C4-2B (cell line): ENCODE data around the gene PIH1D1.
A peak's percentile ranks its signal among the peaks of the same experiment; 100 is the strongest.

Source experiments
- H3K27ac ChIP-seq: fragments of 450-650 bp; 2 replicates; pipeline ENCODE4 v1.5.1; 2017
- ZFX ChIP-seq: fragments of 450-650 bp; IDR thresholded peaks from 2 replicates; pipeline ENCODE4 v1.6.1; 2017
- TF ChIP-seq, protein P1 (sequence below): fragments of 450-650 bp; conservative IDR thresholded peaks from 2 replicates; pipeline ENCODE4 v1.5.1; 2017; ENCODE audit warnings: mild to moderate bottlenecking

The PIH1D1 gene

DNA sequence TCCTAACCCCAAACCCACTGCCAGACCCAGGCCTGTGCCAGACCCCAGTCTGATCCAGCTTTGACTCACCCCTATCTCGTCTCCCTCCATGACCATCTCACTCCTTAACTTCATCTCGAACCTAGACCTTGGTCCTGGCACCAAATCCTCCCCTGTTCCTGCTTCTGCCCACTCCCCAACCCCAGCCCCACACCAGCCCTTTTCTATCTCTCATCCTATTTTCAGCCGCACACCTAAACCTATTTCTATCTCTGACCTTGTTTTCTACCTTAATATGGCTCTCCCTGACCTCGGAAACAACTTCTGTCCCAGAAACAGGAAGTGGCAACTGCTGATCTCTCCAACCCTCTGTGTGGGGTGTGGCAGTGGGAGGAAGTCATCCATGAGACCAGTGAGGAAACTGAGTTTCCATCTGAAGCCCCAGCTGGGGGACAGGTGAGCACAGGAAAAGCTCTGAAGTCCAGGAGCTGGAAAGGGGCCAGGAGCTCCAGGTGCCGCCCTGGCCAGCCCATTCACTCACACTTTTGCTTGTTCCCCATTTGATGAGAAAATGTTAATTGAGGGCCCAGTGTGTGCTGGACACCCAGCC, 42.1 kb downstream of the PIH1D1 start:
- TF ChIP-seq, protein P1, sequence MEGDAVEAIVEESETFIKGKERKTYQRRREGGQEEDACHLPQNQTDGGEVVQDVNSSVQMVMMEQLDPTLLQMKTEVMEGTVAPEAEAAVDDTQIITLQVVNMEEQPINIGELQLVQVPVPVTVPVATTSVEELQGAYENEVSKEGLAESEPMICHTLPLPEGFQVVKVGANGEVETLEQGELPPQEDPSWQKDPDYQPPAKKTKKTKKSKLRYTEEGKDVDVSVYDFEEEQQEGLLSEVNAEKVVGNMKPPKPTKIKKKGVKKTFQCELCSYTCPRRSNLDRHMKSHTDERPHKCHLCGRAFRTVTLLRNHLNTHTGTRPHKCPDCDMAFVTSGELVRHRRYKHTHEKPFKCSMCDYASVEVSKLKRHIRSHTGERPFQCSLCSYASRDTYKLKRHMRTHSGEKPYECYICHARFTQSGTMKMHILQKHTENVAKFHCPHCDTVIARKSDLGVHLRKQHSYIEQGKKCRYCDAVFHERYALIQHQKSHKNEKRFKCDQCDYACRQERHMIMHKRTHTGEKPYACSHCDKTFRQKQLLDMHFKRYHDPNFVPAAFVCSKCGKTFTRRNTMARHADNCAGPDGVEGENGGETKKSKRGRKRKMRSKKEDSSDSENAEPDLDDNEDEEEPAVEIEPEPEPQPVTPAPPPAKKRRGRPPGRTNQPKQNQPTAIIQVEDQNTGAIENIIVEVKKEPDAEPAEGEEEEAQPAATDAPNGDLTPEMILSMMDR, result no peak
- no peak for TF ChIP-seq ZFX
- no peak overlapping the region for H3K27ac ChIP-seq

DNA sequence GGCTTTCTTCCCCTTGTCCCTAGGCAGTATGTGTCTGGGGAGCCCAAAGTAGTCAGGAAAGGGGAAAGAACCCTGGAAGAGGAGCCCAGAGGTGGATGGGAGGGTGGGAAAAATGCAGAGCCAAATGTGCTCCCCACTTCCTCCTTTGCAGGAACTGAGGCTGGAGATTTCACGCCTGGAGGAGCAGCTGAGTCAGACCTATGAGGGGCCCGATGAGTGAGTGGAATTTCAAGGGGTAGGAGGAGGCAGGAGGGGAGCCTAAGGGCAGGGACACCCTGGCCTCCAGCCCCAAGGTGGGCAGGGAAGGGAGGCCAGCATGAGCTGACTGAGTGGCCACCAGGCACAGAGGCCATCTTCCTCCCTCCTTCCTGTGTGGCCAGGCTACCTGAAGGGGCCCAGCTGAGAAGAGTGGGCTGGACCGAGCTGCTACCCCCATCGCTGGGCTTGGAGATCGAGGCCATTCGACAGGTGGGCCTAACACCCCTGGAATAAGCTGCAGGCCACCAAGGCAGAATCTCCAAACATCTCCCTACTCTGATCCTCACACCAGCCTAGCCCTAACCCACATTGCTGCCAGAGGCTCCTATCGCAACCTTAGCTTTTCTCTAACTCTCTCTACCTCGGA, 42.7 kb downstream of the PIH1D1 start:
- TF ChIP-seq ZFX, result no peak
- TF ChIP-seq, protein P1, result no peak
- H3K27ac ChIP-seq, result no peak overlapping the region

DNA sequence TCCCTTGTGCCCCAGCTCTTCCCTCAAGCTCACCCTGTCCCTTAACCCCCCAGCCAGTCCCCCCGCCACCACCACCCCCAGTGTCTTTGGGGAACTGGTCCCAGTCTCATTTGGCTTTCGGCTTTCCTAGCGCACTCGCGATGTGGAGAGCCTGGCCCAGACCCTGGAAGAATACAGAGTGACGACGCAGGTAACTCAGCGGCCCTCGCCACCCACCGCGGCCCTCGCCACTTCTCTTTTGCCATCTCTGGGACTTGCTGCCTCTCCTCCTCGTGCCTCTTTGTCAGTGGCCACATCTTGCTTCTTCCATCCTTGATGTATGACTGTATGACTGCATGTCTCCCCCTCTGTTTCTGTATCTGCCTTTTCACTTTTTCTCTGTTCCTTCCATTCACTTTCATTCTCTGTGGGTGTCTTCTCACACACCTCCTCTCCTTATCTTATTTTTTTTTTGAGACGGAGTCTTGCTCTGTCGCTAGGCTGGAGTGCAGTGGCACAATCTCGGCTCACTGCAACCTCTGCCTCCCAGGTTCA, 44.1 kb downstream of the PIH1D1 start:
- no peak overlapping the region for H3K27ac ChIP-seq
- TF ChIP-seq, protein P1, result no peak
- no peak for TF ChIP-seq ZFX

DNA sequence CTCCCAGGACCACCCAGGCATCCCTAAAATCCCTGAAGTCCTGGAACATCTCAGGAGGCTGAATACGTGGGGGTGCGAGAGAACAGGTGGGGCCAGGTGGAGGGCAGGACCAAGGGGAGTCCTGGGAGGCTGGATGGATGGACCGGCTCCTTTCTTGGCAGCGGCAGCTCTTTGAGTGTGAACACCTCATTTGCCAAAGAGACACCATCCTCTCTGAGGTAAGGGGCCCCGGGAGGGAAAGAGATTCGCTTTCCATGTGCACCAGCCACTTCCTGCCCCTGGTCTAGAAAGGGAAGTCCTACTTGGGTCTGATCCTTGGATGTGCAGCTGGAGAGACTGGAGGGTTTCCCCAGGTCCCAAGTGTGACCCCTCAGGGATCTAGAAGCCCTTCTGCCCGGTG, 44.5 kb downstream of the PIH1D1 start:
- no peak for TF ChIP-seq ZFX
- TF ChIP-seq, protein P1, result no peak

DNA sequence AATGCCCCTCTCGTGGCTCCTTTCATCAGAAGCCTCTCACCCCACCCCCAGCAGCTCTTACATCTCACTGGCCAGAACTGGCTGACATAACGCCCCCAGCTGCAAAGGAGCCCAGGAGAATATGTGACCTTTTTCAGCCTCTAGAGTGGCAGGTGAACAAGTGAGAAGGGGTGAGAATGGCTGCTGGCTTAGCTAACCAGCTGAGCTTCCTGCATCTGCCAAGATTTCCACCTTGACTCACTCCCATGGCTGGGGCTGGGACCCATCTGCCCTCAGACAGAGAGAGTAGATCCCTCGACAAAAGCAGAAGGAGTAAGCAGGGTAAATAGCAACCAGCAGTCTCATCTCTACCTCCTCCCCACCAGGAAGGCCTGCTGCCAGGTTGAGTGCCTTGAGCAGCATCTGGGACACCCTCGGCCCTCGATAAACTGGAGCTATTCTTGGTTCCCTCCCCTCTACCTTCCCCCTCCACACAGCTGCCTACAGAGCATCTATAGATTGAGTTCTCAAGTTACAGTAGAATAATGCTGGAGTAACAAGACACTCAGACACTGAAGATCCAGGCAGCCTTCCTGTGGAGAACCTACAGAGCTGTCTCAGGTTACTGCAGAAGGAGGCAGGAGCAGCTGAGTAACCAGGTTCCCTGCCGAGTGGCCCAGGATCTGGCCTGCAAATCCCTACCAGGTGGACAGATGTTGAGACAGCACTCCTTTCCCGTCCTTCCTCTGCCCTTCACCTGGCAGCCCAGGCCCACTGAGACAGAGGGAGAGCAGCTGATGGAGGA, 48.0 kb downstream of the PIH1D1 start:
- TF ChIP-seq ZFX, result no peak
- TF ChIP-seq, protein P1, result no peak
- H3K27ac ChIP-seq, result peak overlapping the region; percentile 8; the same call in 1 of the 2 replicates

More for the DNA sequence above, 44.5 kb downstream of the PIH1D1 start:
- no peak overlapping the region for H3K27ac ChIP-seq

DNA sequence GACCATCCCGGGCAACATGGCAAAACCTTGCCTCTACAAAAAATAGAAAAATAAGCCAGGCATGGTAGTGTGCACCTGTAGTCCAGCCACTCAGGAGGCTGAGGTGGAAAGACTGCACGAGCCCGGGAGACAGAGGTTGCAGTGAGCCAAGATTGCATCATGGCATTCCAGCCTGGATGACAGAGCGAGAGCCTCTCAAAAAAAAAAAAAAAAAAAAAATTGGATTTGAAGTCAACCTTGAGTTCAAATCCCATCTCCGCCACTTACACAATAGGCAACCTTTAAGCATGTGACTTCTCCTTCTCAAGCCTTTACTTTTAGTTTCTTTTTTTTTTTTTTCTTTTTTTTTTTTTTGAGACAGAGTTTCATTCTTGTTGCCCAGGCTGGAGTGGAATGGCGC, 51.6 kb downstream of the PIH1D1 start:
- no peak overlapping the region for H3K27ac ChIP-seq
- no peak for TF ChIP-seq ZFX
- TF ChIP-seq, protein P1, result no peak

DNA sequence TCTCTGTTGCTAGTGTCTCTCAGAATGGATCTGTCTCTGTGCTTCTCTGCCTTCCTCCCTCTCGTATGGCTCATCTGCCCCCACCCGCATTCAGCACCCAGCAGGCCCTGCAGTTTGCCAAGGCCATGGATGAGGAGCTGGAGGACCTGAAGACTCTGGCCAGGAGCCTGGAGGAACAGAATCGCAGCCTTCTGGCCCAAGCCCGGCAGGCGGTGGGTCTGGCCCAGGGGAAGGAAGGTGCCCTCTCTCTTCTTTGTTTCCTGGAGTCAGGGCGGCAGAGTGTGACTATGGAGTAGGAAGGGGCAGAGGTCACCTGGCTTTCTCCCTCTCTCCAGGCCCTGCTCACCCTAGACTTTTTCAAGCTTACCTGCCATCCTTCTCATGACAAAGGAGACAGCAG, 52.7 kb downstream of the PIH1D1 start:
- H3K27ac ChIP-seq, result no peak overlapping the region
- TF ChIP-seq ZFX, result no peak
- TF ChIP-seq, protein P1, result no peak
